K562 (cell line): ENCODE results near the gene PRSS57. TPM values are rescaled to one million over a fixed set of nuclear protein-coding genes. Genes with fewer than 3 reads are reported as not detected.

ENCODE experiments used
- CAMTA2 ChIP-seq: fragments of 250-450 bp; sonication (Bioruptor Pico); conservative IDR thresholded peaks from 2 replicates; pipeline ENCODE4 v1.5.1; 2022
- CBX1 ChIP-seq: sonication (generic); IDR thresholded peaks from 2 replicates; pipeline ENCODE4 v1.6.1; 2016; ENCODE audit warnings: antibody characterized with exemption, low read depth, mild to moderate bottlenecking
- CREB3 ChIP-seq: fragments of 450-650 bp; conservative IDR thresholded peaks from 2 replicates; pipeline ENCODE4 v1.6.1; 2016; ENCODE audit warnings: missing genetic modification characterization, low read depth, mild to moderate bottlenecking, missing compliant biosample characterization, moderate library complexity
- CREB5 ChIP-seq: fragments of 250-450 bp; sonication (Bioruptor Pico); IDR thresholded peaks from 2 replicates; pipeline ENCODE4 v1.5.0; 2020; ENCODE audit warnings: mild to moderate bottlenecking
- CTCF ChIP-seq, 3 experiments: IDR thresholded peaks in 2 of 3; conservative IDR thresholded peaks in 1 of 3; 2 replicates each; pipeline ENCODE4 v1.5.1; 2011 to 2012; ENCODE audit warnings: low read length in 3 of 3, mild to moderate bottlenecking in 3 of 3, control low read depth in 2 of 3, improper control_type of control experiment in 1 of 3, inconsistent platforms in 1 of 3, low read depth in 1 of 3, mixed read lengths in 1 of 3, moderate library complexity in 1 of 3; ENCODE audit not compliant: insufficient read depth in 2 of 3
- E2F3 ChIP-seq: fragments of 250-450 bp; sonication (Bioruptor Pico); IDR thresholded peaks from 2 replicates; pipeline ENCODE4 v1.4.0; 2020; ENCODE audit warnings: mild to moderate bottlenecking
- HDAC1 ChIP-seq, 2 experiments: fragments of 450-650 bp; IDR thresholded peaks; 2 replicates each; pipeline ENCODE4 v1.6.1; 2016 to 2017; ENCODE audit warnings: inconsistent platforms in 1 of 2, mild to moderate bottlenecking in 1 of 2, moderate library complexity in 1 of 2
- HDAC6 ChIP-seq: IDR thresholded peaks from 2 replicates; pipeline ENCODE4 v1.6.1; 2012; ENCODE audit warnings: low read depth, mild to moderate bottlenecking, control low read depth, inconsistent platforms, low read length, moderate library complexity
- JUN ChIP-seq, 2 experiments: sonication (generic) in 1 of 2; formaldehyde crosslinking in 1 of 2; IDR thresholded peaks; 2 replicates each; pipeline versions ENCODE4 v1.6.1 to v1.8.0; 2012 to 2022; ENCODE audit warnings: borderline replicate concordance in 2 of 2, mild to moderate bottlenecking in 2 of 2, improper control_type of control experiment in 1 of 2, low read depth in 1 of 2, low read length in 1 of 2, missing genetic modification reagents in 1 of 2
- KLF16 ChIP-seq: IDR thresholded peaks from 2 replicates; pipeline ENCODE4 v1.6.1; 2016; ENCODE audit warnings: antibody characterized with exemption
- MAFF ChIP-seq: IDR thresholded peaks from 2 replicates; pipeline ENCODE4 v1.6.1; 2012; ENCODE audit warnings: low read length, improper control_type of control experiment
- MXD1 ChIP-seq: fragments of 250-450 bp; sonication (Bioruptor Pico); IDR thresholded peaks from 2 replicates; pipeline ENCODE4 v1.8.0; 2021; ENCODE audit warnings: borderline replicate concordance, mild to moderate bottlenecking, moderate library complexity; ENCODE audit not compliant: poor library complexity, severe bottlenecking
- OTX1 ChIP-seq: fragments of 450-650 bp; formaldehyde crosslinking; IDR thresholded peaks from 2 replicates; pipeline ENCODE4 v1.4.0; 2022; ENCODE audit warnings: mild to moderate bottlenecking
- PCBP1 ChIP-seq: fragments of 200-400 bp; formaldehyde crosslinking; IDR thresholded peaks from 2 replicates; pipeline ENCODE4 v1.6.1; 2018; ENCODE audit warnings: mild to moderate bottlenecking, low read depth, low read length; ENCODE audit not compliant: poor library complexity, severe bottlenecking
- RAD21 ChIP-seq, 2 experiments: fragments of 250-450 bp in 1 of 2; fragments of 450-650 bp in 1 of 2; sonication (Bioruptor Pico) in 1 of 2; formaldehyde crosslinking in 1 of 2; IDR thresholded peaks in 1 of 2; conservative IDR thresholded peaks in 1 of 2; 2 replicates each; pipeline versions ENCODE4 v1.4.0 to v1.8.0; 2020 to 2022; ENCODE audit warnings: mild to moderate bottlenecking in 2 of 2, moderate library complexity in 1 of 2
- SNAPC5 ChIP-seq: fragments of 250-450 bp; sonication (Bioruptor Pico); IDR thresholded peaks from 2 replicates; pipeline ENCODE4 v1.8.0; 2021; ENCODE audit warnings: moderate library complexity, mild to moderate bottlenecking, inconsistent platforms
- STAG1 ChIP-seq: sonication (generic); formaldehyde crosslinking; IDR thresholded peaks from 2 replicates; pipeline ENCODE4 v1.5.0; 2020; ENCODE audit warnings: missing genetic modification reagents, borderline replicate concordance
- STAT5A ChIP-seq: IDR thresholded peaks from 2 replicates; pipeline ENCODE4 v1.6.1; 2012; ENCODE audit warnings: low read length, inconsistent platforms, borderline replicate concordance
- U2AF1 ChIP-seq: fragments of 200-400 bp; formaldehyde crosslinking; optimal IDR thresholded peaks from 2 replicates; pipeline ENCODE3; 2017; ENCODE audit warnings: mild to moderate bottlenecking, low read depth, low read length, moderate library complexity
- XRCC5 ChIP-seq: fragments of 200-400 bp; formaldehyde crosslinking; IDR thresholded peaks from 2 replicates; pipeline ENCODE4 v1.6.1; 2017; ENCODE audit warnings: low read depth, mild to moderate bottlenecking, low read length
- ZBTB7A ChIP-seq: IDR thresholded peaks from 2 replicates; pipeline ENCODE4 v1.6.1; 2011; ENCODE audit warnings: low read depth, mild to moderate bottlenecking, low read length, moderate library complexity, borderline replicate concordance; ENCODE audit not compliant: control insufficient read depth
- ZNF184 ChIP-seq: sonication (generic); formaldehyde crosslinking; IDR thresholded peaks from 2 replicates; pipeline ENCODE4 v1.5.0; 2020; ENCODE audit warnings: missing genetic modification reagents
- polyA plus RNA-seq, 8 experiments: library from polyadenylated mRNA; depleted of rRNA in 4 of 8; stranded (reverse) in 5 of 8; unstranded in 3 of 8; fragments of >200 nt; fragmentation: Nextera tagmentation in 2 of 8; fragmentation: Illumina TruSeq in 1 of 8; extraction: Ambion mirVana in 2 of 8; extraction: Trizol in 1 of 8; gene quantifications; 2 replicates each; pipeline versions ENCODE4 v1.2.1 to v1.2.3, GENCODE V29; 2011 to 2014; ENCODE audit warnings: inconsistent platforms in 1 of 8, missing spikeins in 1 of 8
- total RNA-seq, 7 experiments: library from RNA; depleted of rRNA in 6 of 7; stranded (reverse); fragments of >200 nt in 6 of 7; fragmentation: Illumina TruSeq in 2 of 7; extraction: Trizol in 2 of 7; gene quantifications; 2 replicates each; pipeline versions ENCODE4 v1.2.1 to v1.2.3, GENCODE V29; 2011 to 2021; ENCODE audit warnings: low replicate concordance in 1 of 7

The PRSS57 gene
- total and polyA plus RNA-seq, 9 of the 15 experiments (the other 6 are each of a cell fraction or from before 2014, with no cell fraction given), result 0.06 to 2.5 (median 1.3) TPM; not detected in 3

GRCh38 chr19:664913-665443 lies 30.3 kb downstream of the PRSS57 start (continued):
- TF ChIP-seq CREB5 (CRISPR knock-in tag) (no peak), ZBTB7A (peak; percentile 89), PCBP1 (no peak), JUN (IDR thresholded peaks at IDR 0.05; ENCODE audit: borderline replicate concordance, low read depth, low read length) (no peak), JUN (CRISPR knock-in tag; IDR thresholded peaks at IDR 0.05; ENCODE audit: borderline replicate concordance) (no peak), CTCF (IDR thresholded peaks at IDR 0.05 in 2 of 3, conservative IDR thresholded peaks at IDR 0.05 in 1 of 3; ENCODE audit: insufficient read depth in 2 of 3, low read depth in 1 of 3, low read length in 3 of 3) (peak; percentile 86 to 93 (median 89)), CREB3 (no peak), SNAPC5 (CRISPR knock-in tag) (no peak), RAD21 (CRISPR knock-in tag; conservative IDR thresholded peaks at IDR 0.05 in 1 of 2, IDR thresholded peaks at IDR 0.05 in 1 of 2) (peak; percentile 91 to 94), MXD1 (CRISPR knock-in tag) (no peak), CAMTA2 (no peak), STAT5A (no peak), E2F3 (no peak), HDAC6 (no peak), CBX1 (0 out of 2 replicates have a peak, but pooled peaks have one; percentile 44), STAG1 (CRISPR knock-in tag) (peak; percentile 74), XRCC5 (peak; percentile 82; the same call in 1 of the 2 replicates), OTX1 (no peak), ZNF184 (CRISPR knock-in tag) (no peak), MAFF (no peak), HDAC1 (IDR thresholded peaks at IDR 0.05) (no peak), U2AF1 (no peak), KLF16 (0 out of 2 replicates have a peak, but pooled peaks have one; percentile 39)
